Parathyroid adenoma (tissue), 2 donors: ENCODE results near the gene BMP7.

ENCODE experiments used
- H2AFZ ChIP-seq: fragments of 300-600 bp; sonication (generic); one replicate; pipeline ENCODE4 v1.7.0; 2017; ENCODE audit warnings: antibody characterized with exemption, mild to moderate bottlenecking
- H3K27ac ChIP-seq: fragments of 300-600 bp; sonication (generic); one replicate; pipeline ENCODE4 v1.7.0; 2017
- H3K27me3 ChIP-seq: fragments of 300-600 bp; sonication (generic); one replicate; pipeline ENCODE4 v1.7.0; 2017; ENCODE audit warnings: low read length; ENCODE audit not compliant: control insufficient read depth, insufficient read depth
- H3K36me3 ChIP-seq: fragments of 300-600 bp; sonication (generic); one replicate; pipeline ENCODE4 v1.7.0; 2017; ENCODE audit warnings: low read length; ENCODE audit not compliant: control insufficient read depth, insufficient read depth
- H3K4me1 ChIP-seq: fragments of 300-600 bp; sonication (generic); one replicate; pipeline ENCODE4 v1.7.0; 2017; ENCODE audit warnings: control low read depth
- H3K4me2 ChIP-seq: fragments of 300-600 bp; sonication (generic); one replicate; pipeline ENCODE4 v1.7.0; 2017; ENCODE audit warnings: low read length
- H3K4me3 ChIP-seq: fragments of 300-600 bp; sonication (generic); one replicate; pipeline ENCODE4 v1.7.0; 2017; ENCODE audit warnings: low read depth, low read length
- H3K79me2 ChIP-seq: fragments of 300-600 bp; sonication (generic); one replicate; pipeline ENCODE4 v1.7.0; 2017; ENCODE audit warnings: control low read depth
- H3K9ac ChIP-seq: fragments of 300-600 bp; sonication (generic); one replicate; pipeline ENCODE4 v1.7.0; 2017; ENCODE audit warnings: mild to moderate bottlenecking
- H3K9me3 ChIP-seq: fragments of 300-600 bp; sonication (generic); one replicate; pipeline ENCODE4 v1.7.0; 2017; ENCODE audit warnings: low read length; ENCODE audit not compliant: control insufficient read depth
- TF ChIP-seq, protein P1 (sequence below): fragments of 300-600 bp; sonication (generic); IDR thresholded peaks from one replicate; pipeline ENCODE4 v1.7.0; 2017; ENCODE audit warnings: antibody characterized with exemption, mild to moderate bottlenecking
- donor health status: primary hyperparathyroidism.

BMP7 gene

DNA sequence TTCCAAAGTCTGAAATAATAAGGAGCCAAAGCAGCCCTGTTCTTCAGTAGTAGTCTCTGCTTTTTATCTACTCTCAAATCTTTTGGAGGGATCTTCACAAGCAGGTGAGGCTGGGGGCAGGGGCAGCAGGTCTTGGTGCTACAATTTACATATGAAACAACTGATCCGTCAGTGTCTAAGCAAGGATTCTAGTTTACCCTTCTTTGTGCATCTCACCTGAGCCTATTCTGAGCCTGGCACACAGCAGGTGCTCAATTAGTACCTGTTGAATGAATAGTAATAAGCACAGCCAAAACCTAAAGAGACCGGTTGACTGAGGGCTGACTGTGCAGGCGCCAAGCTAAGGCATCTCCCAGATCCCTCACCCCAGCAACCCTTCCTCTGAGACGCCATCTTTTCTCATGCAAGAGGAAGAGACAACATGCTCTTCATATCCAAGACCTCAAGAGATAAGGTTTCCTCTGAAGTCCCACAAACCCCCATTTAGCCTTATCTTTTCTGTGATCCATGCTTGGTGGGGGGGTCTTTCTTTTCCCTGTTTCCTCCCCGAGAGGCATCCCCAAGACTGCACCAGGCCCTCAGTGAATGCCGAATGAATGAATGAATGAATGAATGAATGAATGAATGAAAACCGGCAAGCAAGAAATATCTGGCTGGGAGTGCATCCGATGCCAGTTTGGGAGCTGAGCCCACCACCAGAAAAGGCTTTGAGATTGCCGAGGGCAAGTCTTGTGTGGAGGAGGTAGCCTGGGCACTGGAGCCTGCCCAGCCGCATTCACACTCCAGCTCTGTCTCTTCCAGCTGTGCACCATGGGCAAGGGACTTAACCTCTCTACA lies 2.9 kb upstream of the BMP7 start:
- TF ChIP-seq, protein P1, sequence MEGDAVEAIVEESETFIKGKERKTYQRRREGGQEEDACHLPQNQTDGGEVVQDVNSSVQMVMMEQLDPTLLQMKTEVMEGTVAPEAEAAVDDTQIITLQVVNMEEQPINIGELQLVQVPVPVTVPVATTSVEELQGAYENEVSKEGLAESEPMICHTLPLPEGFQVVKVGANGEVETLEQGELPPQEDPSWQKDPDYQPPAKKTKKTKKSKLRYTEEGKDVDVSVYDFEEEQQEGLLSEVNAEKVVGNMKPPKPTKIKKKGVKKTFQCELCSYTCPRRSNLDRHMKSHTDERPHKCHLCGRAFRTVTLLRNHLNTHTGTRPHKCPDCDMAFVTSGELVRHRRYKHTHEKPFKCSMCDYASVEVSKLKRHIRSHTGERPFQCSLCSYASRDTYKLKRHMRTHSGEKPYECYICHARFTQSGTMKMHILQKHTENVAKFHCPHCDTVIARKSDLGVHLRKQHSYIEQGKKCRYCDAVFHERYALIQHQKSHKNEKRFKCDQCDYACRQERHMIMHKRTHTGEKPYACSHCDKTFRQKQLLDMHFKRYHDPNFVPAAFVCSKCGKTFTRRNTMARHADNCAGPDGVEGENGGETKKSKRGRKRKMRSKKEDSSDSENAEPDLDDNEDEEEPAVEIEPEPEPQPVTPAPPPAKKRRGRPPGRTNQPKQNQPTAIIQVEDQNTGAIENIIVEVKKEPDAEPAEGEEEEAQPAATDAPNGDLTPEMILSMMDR, result no peak
- Histone ChIP-seq H3K9me3 (no peaks in the 10 kb centered on the region), H3K4me3 (no peak overlapping the region), H3K27ac (no peak overlapping the region), H2AFZ (no peak overlapping the region), H3K79me2 (no peaks in the 10 kb centered on the region), H3K36me3 (no peaks in the 10 kb centered on the region), H3K27me3 (peaks cover 6% of the 10 kb centered on the region), H3K4me2 (no peak overlapping the region), H3K4me1 (no peaks in the 10 kb centered on the region), H3K9ac (no peak overlapping the region)

DNA sequence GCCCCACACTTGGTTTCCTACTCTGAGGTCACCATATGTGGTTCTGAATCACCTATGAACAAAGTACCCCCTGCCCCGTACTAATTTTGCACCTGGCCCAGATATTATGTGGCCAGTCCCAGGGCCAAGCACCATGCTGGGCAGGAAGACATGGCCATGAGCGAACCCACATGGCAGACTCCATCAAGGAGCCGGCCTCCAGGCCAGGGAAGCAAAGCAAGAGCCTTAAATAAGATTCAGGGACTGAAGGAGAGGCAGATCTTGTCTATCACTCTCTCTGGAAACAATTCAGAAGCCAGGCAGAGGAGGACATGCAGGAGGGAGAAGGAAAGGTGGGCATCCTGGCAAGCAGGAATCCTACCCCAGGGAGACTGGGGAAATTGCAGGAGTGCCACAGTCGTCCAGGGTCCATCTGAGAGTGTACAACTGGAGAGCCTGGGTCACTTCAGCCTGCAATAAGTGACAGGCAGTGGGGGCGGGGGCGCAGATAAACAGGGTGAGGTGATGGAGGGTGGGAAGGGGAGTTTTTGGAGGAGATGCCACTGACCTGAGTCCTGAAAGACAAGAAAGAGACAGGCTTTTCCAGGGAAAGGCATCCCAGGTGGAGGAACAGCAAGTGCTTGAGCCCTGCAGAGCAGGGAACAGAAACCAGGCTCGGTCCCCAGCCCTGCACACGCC lies 2.1 kb upstream of the BMP7 start:
- TF ChIP-seq, protein P1, result no peak
- peaks cover 7% of the 10 kb centered on the region for H3K27me3 ChIP-seq
- H3K4me2 ChIP-seq, result no peak overlapping the region
- H2AFZ ChIP-seq, result no peak overlapping the region
- no peak overlapping the region for H3K9ac ChIP-seq
- H3K36me3 ChIP-seq, result no peaks in the 10 kb centered on the region
- no peak overlapping the region for H3K4me3 ChIP-seq
- no peaks in the 10 kb centered on the region for H3K9me3 ChIP-seq
- no peaks in the 10 kb centered on the region for H3K79me2 ChIP-seq
- no peak overlapping the region for H3K27ac ChIP-seq
- no peaks in the 10 kb centered on the region for H3K4me1 ChIP-seq

DNA sequence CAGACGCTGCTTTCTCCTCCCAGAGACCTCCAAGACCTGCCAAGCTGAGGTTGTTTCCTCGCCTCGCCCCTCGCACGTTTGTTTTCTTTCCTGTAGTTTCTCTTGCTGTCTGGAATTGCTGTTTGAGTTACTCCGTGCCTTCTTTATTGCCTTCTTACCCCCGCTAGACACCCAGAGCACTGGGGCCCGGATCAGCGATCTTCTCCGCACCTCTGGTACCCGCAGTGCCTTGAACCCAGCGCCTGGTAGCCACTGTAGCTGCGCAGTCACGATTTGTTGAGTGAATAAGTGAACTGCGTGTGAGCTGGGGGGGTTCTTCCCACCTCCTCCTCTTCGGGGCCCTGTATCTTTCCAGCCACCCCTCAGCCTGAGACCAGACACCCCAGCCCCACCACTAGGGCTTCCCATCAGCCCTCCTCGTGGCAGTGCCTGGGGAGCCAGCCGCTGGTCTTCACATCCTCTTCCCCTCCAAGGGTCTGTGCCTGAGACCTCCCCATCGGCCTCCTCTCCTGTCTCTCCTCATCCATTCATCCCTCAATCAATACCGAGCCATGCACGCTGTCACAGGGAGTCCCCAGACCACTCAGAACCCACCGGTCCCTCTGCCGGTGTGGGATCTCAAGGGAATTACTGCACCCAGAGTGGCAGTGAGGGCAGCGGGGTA lies 849 bp upstream of the BMP7 start:
- H3K9me3 ChIP-seq, result no peaks in the 10 kb centered on the region
- no peaks in the 10 kb centered on the region for H3K79me2 ChIP-seq
- H3K4me2 ChIP-seq, result no peak overlapping the region
- no peak overlapping the region for H3K4me3 ChIP-seq
- H3K9ac ChIP-seq, result no peak overlapping the region
- H3K4me1 ChIP-seq, result no peaks in the 10 kb centered on the region
- TF ChIP-seq, protein P1, result no peak
- no peaks in the 10 kb centered on the region for H3K36me3 ChIP-seq
- H2AFZ ChIP-seq, result no peak overlapping the region
- H3K27me3 ChIP-seq, result peaks cover 7% of the 10 kb centered on the region
- no peak overlapping the region for H3K27ac ChIP-seq

DNA sequence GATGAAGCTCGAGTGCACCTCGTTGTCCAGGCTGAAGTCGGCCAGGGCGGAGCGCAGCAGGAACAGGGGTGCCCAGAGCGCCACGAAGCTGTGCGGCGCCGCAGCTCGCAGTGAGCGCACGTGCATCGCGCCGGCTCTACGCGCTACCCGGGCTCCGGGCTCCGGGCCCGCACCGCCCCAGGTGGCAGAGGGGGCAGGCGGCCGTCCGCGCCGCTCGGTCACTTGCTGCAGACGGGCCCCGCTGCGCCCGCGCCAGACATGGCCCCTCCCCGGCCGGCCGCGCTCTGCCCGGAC lies 497 bp downstream of the BMP7 start:
- peaks cover 7% of the 10 kb centered on the region for H3K27me3 ChIP-seq
- no peak overlapping the region for H3K27ac ChIP-seq
- H3K4me2 ChIP-seq, result peak overlapping the region; percentile 46
- no peaks in the 10 kb centered on the region for H3K36me3 ChIP-seq
- no peaks in the 10 kb centered on the region for H3K4me1 ChIP-seq
- no peak overlapping the region for H3K4me3 ChIP-seq
- H3K79me2 ChIP-seq, result no peaks in the 10 kb centered on the region
- no peak overlapping the region for H3K9ac ChIP-seq
- TF ChIP-seq, protein P1, result no peak
- H2AFZ ChIP-seq, result no peak overlapping the region
- H3K9me3 ChIP-seq, result no peaks in the 10 kb centered on the region
